ENCODE results near the gene FBXL7. TPM values are rescaled to one million over a fixed set of nuclear protein-coding genes. Genes with fewer than 3 reads are reported as not detected.

FBXL7 gene
- total and polyA plus RNA-seq, 9 of the 15 experiments (the other 6 are each of a cell fraction or from before 2014, with no cell fraction given): 0.04 to 0.08 TPM; not detected in 7

DNA sequence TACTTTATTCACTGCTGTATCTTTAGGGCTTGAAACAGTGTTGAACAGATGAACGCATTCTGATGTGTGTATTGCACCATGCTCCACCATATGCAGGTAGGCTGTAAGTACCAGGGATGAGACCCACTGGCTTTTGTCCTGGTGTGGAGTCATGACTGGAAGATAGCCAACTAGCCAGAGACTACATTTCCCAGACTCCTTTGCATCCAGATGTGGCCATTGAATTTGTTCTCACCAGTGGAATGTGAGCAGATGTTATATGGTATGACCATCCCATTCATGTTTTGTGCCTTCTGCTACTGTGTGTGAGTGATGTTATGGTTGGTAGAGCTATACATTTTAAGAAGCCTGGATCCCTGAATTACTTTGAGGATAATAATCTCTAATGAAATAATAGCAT, 7.4 kb upstream of the FBXL7 start:
- Histone ChIP-seq H2AFZ (ENCODE audit: low read depth, low read length) (no peak overlapping the region), H3K4me1 (replicated peaks in 1 of 2; ENCODE audit: control insufficient read depth in 2 of 2, insufficient read depth in 2 of 2, low read length in 2 of 2) (no peaks in the 10 kb centered on the region), H3K9me1 (ENCODE audit: control insufficient read depth, insufficient read depth, low read length) (no peaks in the 10 kb centered on the region), H3K4me3 (no peak overlapping the region), H3K4me2 (ENCODE audit: insufficient read depth, low read length) (no peak overlapping the region), H3K9ac (ENCODE audit: insufficient read depth in 1 of 2, low read depth in 2 of 2, low read length in 2 of 2) (no peak overlapping the region), H3K27ac (ENCODE audit: extremely low read depth, low read depth, low read length) (no peak overlapping the region), H3K27me3 (ENCODE audit: control insufficient read depth in 2 of 2, insufficient read depth in 2 of 2, low read length in 2 of 2) (no peaks in the 10 kb centered on the region), H3K36me3 (ENCODE audit: control insufficient read depth, insufficient read depth, low read length) (no peaks in the 10 kb centered on the region), H4K20me1 (replicated peaks; ENCODE audit: control insufficient read depth, insufficient read depth, low read length) (no peaks in the 10 kb centered on the region), H3K79me2 (ENCODE audit: control insufficient read depth, insufficient read depth, low read length) (no peaks in the 10 kb centered on the region), H3K9me3 (replicated peaks; ENCODE audit: control insufficient read depth, insufficient read depth, low read depth, low read length) (no peaks in the 10 kb centered on the region; the same call in none of the 2 replicates)
- ATAC-seq (no peak), DNase-seq (ENCODE audit: extremely low read depth in 1 of 4, low spot score in 3 of 4) (no peak), FAIRE-seq (no peak)
- intact Hi-C loops (cut with micrococcal nuclease): no loop called here
- in situ Hi-C loops (cut with MboI): no loop called here
- ChIA-PET CTCF (ENCODE audit: low intra/inter-chr PET ratio) (no interaction called here), POLR2A (no interaction called here)
- TF ChIP-seq, protein P1, sequence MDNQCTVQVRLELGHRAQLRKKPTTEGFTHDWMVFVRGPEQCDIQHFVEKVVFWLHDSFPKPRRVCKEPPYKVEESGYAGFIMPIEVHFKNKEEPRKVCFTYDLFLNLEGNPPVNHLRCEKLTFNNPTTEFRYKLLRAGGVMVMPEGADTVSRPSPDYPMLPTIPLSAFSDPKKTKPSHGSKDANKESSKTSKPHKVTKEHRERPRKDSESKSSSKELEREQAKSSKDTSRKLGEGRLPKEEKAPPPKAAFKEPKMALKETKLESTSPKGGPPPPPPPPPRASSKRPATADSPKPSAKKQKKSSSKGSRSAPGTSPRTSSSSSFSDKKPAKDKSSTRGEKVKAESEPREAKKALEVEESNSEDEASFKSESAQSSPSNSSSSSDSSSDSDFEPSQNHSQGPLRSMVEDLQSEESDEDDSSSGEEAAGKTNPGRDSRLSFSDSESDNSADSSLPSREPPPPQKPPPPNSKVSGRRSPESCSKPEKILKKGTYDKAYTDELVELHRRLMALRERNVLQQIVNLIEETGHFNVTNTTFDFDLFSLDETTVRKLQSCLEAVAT (IDR thresholded peaks at IDR 0.05): no peak
- TF ChIP-seq SRSF7 (optimal IDR thresholded peaks at IDR 0.05; ENCODE audit: low read depth, low read length): no peak
- TF ChIP-seq NUFIP1 (IDR thresholded peaks at IDR 0.05; ENCODE audit: partially characterized antibody): no peak
- TF ChIP-seq, protein P2, sequence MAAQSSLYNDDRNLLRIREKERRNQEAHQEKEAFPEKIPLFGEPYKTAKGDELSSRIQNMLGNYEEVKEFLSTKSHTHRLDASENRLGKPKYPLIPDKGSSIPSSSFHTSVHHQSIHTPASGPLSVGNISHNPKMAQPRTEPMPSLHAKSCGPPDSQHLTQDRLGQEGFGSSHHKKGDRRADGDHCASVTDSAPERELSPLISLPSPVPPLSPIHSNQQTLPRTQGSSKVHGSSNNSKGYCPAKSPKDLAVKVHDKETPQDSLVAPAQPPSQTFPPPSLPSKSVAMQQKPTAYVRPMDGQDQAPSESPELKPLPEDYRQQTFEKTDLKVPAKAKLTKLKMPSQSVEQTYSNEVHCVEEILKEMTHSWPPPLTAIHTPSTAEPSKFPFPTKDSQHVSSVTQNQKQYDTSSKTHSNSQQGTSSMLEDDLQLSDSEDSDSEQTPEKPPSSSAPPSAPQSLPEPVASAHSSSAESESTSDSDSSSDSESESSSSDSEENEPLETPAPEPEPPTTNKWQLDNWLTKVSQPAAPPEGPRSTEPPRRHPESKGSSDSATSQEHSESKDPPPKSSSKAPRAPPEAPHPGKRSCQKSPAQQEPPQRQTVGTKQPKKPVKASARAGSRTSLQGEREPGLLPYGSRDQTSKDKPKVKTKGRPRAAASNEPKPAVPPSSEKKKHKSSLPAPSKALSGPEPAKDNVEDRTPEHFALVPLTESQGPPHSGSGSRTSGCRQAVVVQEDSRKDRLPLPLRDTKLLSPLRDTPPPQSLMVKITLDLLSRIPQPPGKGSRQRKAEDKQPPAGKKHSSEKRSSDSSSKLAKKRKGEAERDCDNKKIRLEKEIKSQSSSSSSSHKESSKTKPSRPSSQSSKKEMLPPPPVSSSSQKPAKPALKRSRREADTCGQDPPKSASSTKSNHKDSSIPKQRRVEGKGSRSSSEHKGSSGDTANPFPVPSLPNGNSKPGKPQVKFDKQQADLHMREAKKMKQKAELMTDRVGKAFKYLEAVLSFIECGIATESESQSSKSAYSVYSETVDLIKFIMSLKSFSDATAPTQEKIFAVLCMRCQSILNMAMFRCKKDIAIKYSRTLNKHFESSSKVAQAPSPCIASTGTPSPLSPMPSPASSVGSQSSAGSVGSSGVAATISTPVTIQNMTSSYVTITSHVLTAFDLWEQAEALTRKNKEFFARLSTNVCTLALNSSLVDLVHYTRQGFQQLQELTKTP (IDR thresholded peaks at IDR 0.05; ENCODE audit: low read depth in 1 of 2, partially characterized antibody in 2 of 2): no peak
- TF ChIP-seq TCF3 (CRISPR knock-in tag; IDR thresholded peaks at IDR 0.05): no peak
- no peak for TF ChIP-seq MTA3 (IDR thresholded peaks at IDR 0.05; ENCODE audit: borderline replicate concordance)
- TF ChIP-seq HDAC3 (IDR thresholded peaks at IDR 0.05; ENCODE audit: borderline replicate concordance, partially characterized antibody): no peak
- no peak for TF ChIP-seq MYC (IDR thresholded peaks at IDR 0.05; ENCODE audit: low read depth, low read length)
- no peak for TF ChIP-seq MYC (CRISPR knock-in tag; IDR thresholded peaks at IDR 0.05; ENCODE audit: borderline replicate concordance, low read depth)
- TF ChIP-seq ZKSCAN1 (IDR thresholded peaks at IDR 0.05; ENCODE audit: low read depth, low read length): no peak
- TF ChIP-seq SRSF3 (IDR thresholded peaks at IDR 0.05; ENCODE audit: insufficient read depth, low read length): no peak
- no TSS peak for BruUV-seq (replicated peaks)
- 0% methylated on average over 1 of the region's 1 CpG for WGBS (ENCODE audit: insufficient coverage, low coverage, missing lambda C conversion rate)

All from K562 (cell line).